B cell (primary cell): Measurements from ENCODE around the gene RBFA. TPM values are rescaled to one million over a fixed set of nuclear protein-coding genes. Genes with fewer than 3 reads are reported as not detected.
A peak's percentile ranks its signal among the peaks of the same experiment; 100 is the strongest.

ENCODE experiments used
- ATAC-seq: fragments of 200-7000 bp; cut with Tn5 transposase; one replicate; pipeline ENCODE4 v1.10.0; 2021; ENCODE audit warnings: low read depth, mild to moderate bottlenecking, moderate number of reproducible peaks, moderate library complexity
- CTCF ChIA-PET: fragments of 350-600 bp; sonication (Branson Sonifier 250); formaldehyde crosslinking; loops from one replicate; lab custom pipeline; 2021; ENCODE audit warnings: antibody characterized with exemption, inconsistent platforms; lab: Charles Lee
- POLR2A ChIA-PET: fragments of 350-600 bp; sonication (Branson Sonifier 250); formaldehyde crosslinking; loops from one replicate; lab custom pipeline; 2021; ENCODE audit warnings: antibody characterized with exemption; lab: Charles Lee
- DNase-seq: peaks from one replicate; pipeline ENCODE4 v3.0.0; 2013
- H2AFZ ChIP-seq: 2 replicates; pipeline ENCODE4 v1.6.1; 2012; ENCODE audit warnings: mild to moderate bottlenecking, low read depth, low read length; ENCODE audit not compliant: insufficient read depth, poor library complexity, severe bottlenecking
- H3K27ac ChIP-seq, 2 donors: 1 replicate in 1 of 2; 2 replicates in 1 of 2; pipeline ENCODE4 v1.5.1; 2012 to 2013; ENCODE audit warnings: low read length in 2 of 2, mild to moderate bottlenecking in 2 of 2, moderate library complexity in 1 of 2
- H3K27me3 ChIP-seq, 4 experiments: fragments of 200-600 bp in 1 of 4; sonication (generic) in 1 of 4; replicated peaks in 1 of 4; 1 replicate in 2 of 4; 2 replicates in 2 of 4; pipeline versions ENCODE4 v1.6.1 to v1.7.0; 2013 to 2016; ENCODE audit warnings: low read length in 3 of 4, mild to moderate bottlenecking in 2 of 4, mixed read lengths in 1 of 4, moderate library complexity in 1 of 4; ENCODE audit not compliant: insufficient read depth in 4 of 4, control insufficient read depth in 3 of 4; ENCODE audit errors: control extremely low read depth in 1 of 4
- H3K36me3 ChIP-seq, 2 experiments: replicated peaks in 1 of 2; 1 replicate in 1 of 2; 2 replicates in 1 of 2; pipeline versions ENCODE4 v1.6.1 to v1.7.1; 2013; ENCODE audit warnings: low read length in 1 of 2; ENCODE audit not compliant: insufficient read depth in 2 of 2, control insufficient read depth in 1 of 2; ENCODE audit errors: control extremely low read depth in 1 of 2, extremely low read depth in 1 of 2
- H3K4me1 ChIP-seq, 2 donors: fragments of 200-600 bp in 1 of 2; sonication (generic) in 1 of 2; 1 replicate in 1 of 2; 2 replicates in 1 of 2; pipeline versions ENCODE4 v1.5.1 to v1.6.1; 2013 to 2017; ENCODE audit warnings: low read length in 2 of 2; ENCODE audit not compliant: control insufficient read depth in 2 of 2, insufficient read depth in 2 of 2
- H3K4me2 ChIP-seq: replicated peaks from 2 replicates; pipeline ENCODE3; 2012; ENCODE audit warnings: mild to moderate bottlenecking, low read depth, low read length; ENCODE audit not compliant: poor library complexity, severe bottlenecking
- H3K4me3 ChIP-seq, 5 experiments: fragments of 200-600 bp in 1 of 5; sonication (generic) in 1 of 5; 1 replicate in 3 of 5; 2 replicates in 2 of 5; pipeline versions ENCODE4 v1.5.1 to v1.7.0; 2011 to 2016; ENCODE audit warnings: low read length in 4 of 5, mild to moderate bottlenecking in 4 of 5, low read depth in 2 of 5, control low read depth in 1 of 5, moderate library complexity in 1 of 5; ENCODE audit not compliant: insufficient read depth in 1 of 5; ENCODE audit errors: control extremely low read depth in 1 of 5, extremely low read depth in 1 of 5
- H3K79me2 ChIP-seq: fragments of 200-600 bp; sonication (generic); one replicate; pipeline ENCODE4 v1.6.0; 2016; ENCODE audit warnings: low read length; ENCODE audit not compliant: control insufficient read depth, insufficient read depth
- H3K9ac ChIP-seq: fragments of 200-600 bp; sonication (generic); 2 replicates; pipeline ENCODE4 v1.6.1; 2017; ENCODE audit warnings: mild to moderate bottlenecking, low read length, moderate library complexity
- H3K9me3 ChIP-seq, 3 donors: one replicate each; pipeline versions ENCODE4 v1.6.1 to v1.7.1; 2013; ENCODE audit warnings: low read length in 2 of 3; ENCODE audit not compliant: control insufficient read depth in 2 of 3, insufficient read depth in 1 of 3; ENCODE audit errors: control extremely low read depth in 1 of 3
- H4K20me1 ChIP-seq: 2 replicates; pipeline ENCODE4 v1.6.0; 2012; ENCODE audit warnings: mild to moderate bottlenecking, low read length; ENCODE audit not compliant: insufficient read depth, control insufficient read depth, poor library complexity, severe bottlenecking
- H3K27ac Mint-ChIP-seq: one replicate; pipeline ENCODE4 v1.8.0; 2021; ENCODE audit warnings: mixed read lengths
- H3K27me3 Mint-ChIP-seq: one replicate; pipeline ENCODE4 v1.8.0; 2021; ENCODE audit warnings: mixed read lengths
- H3K4me1 Mint-ChIP-seq: one replicate; pipeline ENCODE4 v1.8.0; 2021; ENCODE audit warnings: mixed read lengths
- H3K4me3 Mint-ChIP-seq: one replicate; pipeline ENCODE4 v1.8.0; 2021; ENCODE audit warnings: mixed read lengths
- H3K9me3 Mint-ChIP-seq: one replicate; pipeline ENCODE4 v1.8.0; 2022; ENCODE audit warnings: mixed read lengths; ENCODE audit not compliant: insufficient read depth
- EZH2 ChIP-seq: IDR thresholded peaks from 2 replicates; pipeline ENCODE4 v1.6.1; 2012; ENCODE audit warnings: borderline replicate concordance, low read depth, mild to moderate bottlenecking, moderate library complexity, low read length; ENCODE audit not compliant: insufficient read depth, poor library complexity, severe bottlenecking
- WGBS: methylation state at CpG from one replicate; pipeline ENCODE4 v1.1.5; 2013; ENCODE audit warnings: missing lambda C conversion rate; ENCODE audit not compliant: insufficient coverage; 5-methylcytosine and 5-hydroxymethylcytosine counted together
- intact Hi-C: fragments of 100-400 bp; cut with micrococcal nuclease; formaldehyde crosslinking; loops from one replicate; pipeline ENCODE4 v1.10.0; 2022
- polyA plus RNA-seq: library from polyadenylated mRNA; depleted of rRNA; stranded (reverse); fragments of >200 nt; gene quantifications from 2 replicates; pipeline ENCODE4 v1.2.3, GENCODE V29; 2012
- total RNA-seq, 2 donors: library from RNA; stranded (reverse); fragments of 120-200 nt in 1 of 2; gene quantifications; 1 replicate in 1 of 2; 2 replicates in 1 of 2; pipeline versions ENCODE4 v1.2.3 to v1.2.4, GENCODE V29; 2013 to 2022
- TF ChIP-seq, protein P1 (sequence below): fragments of 200-600 bp; IDR thresholded peaks from one replicate; pipeline ENCODE4 v1.8.0; 2022; ENCODE audit warnings: antibody characterized with exemption, mild to moderate bottlenecking

RBFA gene
- total and polyA plus RNA-seq, 2 donors (not counting 1 experiment from before 2014, with no cell fraction given): 22.0 to 24.2 TPM

DNA sequence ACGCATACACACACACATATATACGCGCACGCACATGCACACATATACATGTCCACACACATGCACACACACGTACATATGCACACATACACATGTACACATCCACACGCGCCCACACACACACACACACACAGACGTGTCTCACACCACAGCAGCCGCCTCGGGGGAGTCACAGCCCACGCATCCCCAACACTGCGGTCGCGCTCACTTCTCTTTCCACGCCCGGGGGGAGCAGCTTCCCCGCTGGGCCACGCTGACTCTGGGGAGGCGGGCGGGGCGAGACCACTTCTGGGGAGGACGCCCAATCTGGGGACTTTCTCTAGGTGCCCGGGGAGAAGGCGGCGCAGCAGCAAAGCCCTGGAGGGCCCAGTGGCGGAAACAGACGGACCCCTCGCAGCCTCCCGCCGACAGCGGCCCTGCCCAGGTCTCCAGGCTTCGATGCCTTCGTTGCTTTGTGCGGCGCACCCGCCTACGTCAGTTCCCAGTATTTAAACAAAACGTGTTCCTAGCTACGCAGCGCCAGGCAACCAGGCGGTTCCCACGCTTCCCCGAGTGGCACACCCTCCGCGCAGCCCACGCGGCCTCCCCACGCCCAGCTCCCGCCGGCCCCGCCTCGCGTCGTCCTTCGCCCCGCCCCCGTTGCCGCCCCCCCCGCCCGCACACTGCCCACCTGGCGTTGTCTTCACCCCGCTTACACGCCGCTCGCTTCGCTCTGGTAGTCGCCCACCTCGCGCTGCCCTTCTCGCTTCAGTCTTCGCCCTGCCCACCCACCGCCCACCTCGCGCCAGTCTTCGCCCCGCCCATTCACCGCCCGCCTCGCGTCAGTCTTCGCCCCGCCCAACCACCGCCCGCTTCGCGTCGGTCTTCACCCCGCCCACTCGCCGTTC, 810 bp upstream of the RBFA start:
- Histone ChIP-seq H3K4me3 (peak overlapping the region in 4 of 5 experiments; percentile 62 to 99 (median 83)), H3K9me3 (peaks cover 0 to 11% (median 0%) of the 10 kb centered on the region in 3 donors), H3K4me2 (peak overlapping the region; percentile 94), H3K27me3 (no peaks in the 10 kb centered on the region), H2AFZ (peak overlapping the region; percentile 98), H3K4me1 (peaks cover 15 to 20% of the 10 kb centered on the region in 2 donors), H3K27ac (peak overlapping the region; percentile 93), H3K79me2 (peaks cover 15% of the 10 kb centered on the region), H3K36me3 (peaks cover 0 to 5% of the 10 kb centered on the region in 2 experiments), H4K20me1 (no peaks in the 10 kb centered on the region), H3K9ac (peak overlapping the region; percentile 98)
- Mint-ChIP-seq H3K4me3 (peak overlapping the region; percentile 95), H3K9me3 (no peaks in the 10 kb centered on the region), H3K27ac (peak overlapping the region; percentile 97), H3K4me1 (peaks cover 19% of the 10 kb centered on the region), H3K27me3 (no peaks in the 10 kb centered on the region)
- DNase-seq (peak; percentile 96), ATAC-seq (peak; percentile 63)
- TF ChIP-seq EZH2: no peak
- TF ChIP-seq, protein P1, sequence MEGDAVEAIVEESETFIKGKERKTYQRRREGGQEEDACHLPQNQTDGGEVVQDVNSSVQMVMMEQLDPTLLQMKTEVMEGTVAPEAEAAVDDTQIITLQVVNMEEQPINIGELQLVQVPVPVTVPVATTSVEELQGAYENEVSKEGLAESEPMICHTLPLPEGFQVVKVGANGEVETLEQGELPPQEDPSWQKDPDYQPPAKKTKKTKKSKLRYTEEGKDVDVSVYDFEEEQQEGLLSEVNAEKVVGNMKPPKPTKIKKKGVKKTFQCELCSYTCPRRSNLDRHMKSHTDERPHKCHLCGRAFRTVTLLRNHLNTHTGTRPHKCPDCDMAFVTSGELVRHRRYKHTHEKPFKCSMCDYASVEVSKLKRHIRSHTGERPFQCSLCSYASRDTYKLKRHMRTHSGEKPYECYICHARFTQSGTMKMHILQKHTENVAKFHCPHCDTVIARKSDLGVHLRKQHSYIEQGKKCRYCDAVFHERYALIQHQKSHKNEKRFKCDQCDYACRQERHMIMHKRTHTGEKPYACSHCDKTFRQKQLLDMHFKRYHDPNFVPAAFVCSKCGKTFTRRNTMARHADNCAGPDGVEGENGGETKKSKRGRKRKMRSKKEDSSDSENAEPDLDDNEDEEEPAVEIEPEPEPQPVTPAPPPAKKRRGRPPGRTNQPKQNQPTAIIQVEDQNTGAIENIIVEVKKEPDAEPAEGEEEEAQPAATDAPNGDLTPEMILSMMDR: no peak
- ChIA-PET POLR2A (interaction anchor here (0.5 to 2.8 kb wide), 6 partner anchors 45 to 638 kb away, joined by 3 to 11 read pairs (median 7); partner anchors contain the start of genes ADNP2, SLC66A2 and TXNL4A), CTCF (interaction anchor here (1.0 kb wide), 1 partner anchor 656 kb away, joined by 3 read pairs; no protein-coding TSS in a partner anchor)
- WGBS: 4% methylated on average over 77 of the region's 90 CpGs
- intact Hi-C loops: loop anchor here (1.0 to 10.0 kb wide), 7 partner anchors 45 to 626 kb away; partner anchors contain the start of genes KCNG2, SLC66A2 and TXNL4A
